GM19099 (cell line): ENCODE data around the gene SENP7.

Source experiments
- POLR2A ChIP-seq: IDR thresholded peaks from 3 replicates; pipeline ENCODE4 v1.6.1; 2011; ENCODE audit warnings: low read depth; ENCODE audit not compliant: insufficient read length; ENCODE audit errors: extremely low read depth

SENP7 gene

DNA sequence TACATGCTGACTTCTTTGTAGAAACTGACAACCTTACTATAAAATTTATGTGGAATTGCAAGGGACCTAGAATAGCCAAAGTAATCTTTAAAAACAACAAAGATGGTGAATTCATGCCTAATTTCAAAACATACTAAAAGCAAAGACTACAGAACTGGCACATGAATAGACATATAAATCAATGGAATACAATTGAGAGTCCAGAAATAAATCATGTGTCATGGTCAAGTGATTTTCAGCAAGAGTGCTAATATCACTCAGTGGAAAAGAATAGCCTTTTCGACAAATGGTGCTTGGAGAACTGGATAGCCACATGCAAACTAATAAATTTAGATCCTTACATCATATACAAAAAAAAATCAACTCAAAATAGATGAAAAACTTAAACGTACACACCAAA is 201.3 kb downstream of the SENP7 start:
- no peak for TF ChIP-seq POLR2A

DNA sequence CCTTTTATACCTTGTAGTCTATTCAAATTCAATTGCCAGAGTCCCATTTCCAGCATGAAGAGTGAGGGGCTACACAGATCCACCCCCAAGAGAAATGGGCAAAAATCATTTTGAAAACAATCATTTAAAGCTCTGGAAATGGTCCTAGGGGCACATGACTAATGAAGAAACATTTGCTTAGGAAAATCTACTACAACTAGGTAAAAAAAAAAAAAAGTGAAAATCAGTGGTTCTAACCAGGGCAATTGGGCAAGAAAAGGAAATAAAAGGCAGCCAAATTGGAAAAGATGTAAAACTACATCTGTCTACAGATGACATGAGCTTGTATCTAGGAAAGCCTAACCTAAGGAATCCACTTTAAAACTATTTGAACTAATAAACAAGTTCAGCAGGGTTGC is 202.0 kb downstream of the SENP7 start:
- no peak for TF ChIP-seq POLR2A

DNA sequence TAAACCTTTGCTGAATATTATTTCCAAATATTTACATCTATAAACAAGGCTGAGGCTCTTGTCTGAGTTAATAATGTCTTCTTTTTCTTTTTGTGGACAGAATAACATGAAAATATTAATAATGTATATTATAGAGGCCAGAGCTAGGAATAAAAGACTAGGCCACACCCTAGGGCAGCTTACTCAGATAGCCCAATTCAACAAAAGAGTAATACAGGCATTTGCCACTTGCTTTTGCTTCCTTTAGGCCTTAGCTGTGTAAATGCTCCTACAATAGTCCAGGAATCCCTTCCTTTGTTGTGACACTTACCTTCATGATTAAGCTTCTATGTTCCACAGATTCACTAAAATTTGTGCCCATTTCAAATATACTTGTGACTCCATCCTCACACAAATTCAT is 209.2 kb downstream of the SENP7 start:
- no peak for TF ChIP-seq POLR2A

DNA sequence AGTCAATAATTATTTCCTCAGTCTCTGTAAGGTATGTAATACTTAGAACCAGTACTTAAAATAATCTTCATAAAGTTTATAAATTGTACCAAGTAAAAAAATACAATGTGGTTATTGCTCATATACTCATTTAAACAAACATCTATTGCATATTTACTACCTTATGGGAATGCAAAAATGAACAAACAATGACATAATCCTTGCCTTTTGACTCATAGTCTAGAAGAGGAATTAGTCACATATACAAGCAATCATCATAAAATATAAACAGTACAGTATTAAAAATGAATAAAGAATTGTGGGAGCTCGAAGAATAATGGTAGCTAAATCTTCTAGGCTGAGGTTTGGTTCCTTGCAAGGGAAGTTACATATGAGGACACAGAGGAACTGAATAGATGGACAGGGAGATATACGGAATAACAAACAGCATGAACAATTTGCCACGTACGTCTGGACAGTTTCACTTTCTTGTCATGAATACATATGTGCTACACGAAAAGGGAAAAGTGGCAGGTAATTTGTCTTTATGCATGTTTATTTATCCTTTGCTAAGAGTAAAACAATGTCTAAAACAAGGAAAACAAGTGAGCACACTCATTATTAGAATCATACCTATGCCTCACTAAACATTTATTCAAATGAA is 209.8 kb downstream of the SENP7 start:
- no peak for TF ChIP-seq POLR2A

DNA sequence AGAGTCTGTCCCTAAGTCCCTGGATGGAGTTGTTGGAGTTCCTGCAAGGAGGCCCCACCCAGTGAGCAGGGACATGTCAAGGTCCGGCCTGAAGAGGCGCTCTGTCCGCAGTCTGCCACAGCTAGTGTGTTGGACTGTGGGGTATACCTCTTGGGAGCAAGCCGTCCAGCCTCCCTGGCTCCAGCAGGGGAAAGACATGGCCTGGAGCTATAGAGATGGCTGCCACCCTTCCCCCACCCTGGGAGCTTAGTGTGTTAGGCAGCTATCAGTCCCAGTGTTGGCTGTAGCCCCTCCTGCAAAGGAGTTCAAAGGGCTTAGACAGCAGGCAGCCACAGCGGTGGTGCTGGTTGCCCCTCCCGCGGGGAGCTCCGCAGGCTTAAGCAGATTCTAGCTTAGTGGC is 212.9 kb downstream of the SENP7 start:
- no peak for TF ChIP-seq POLR2A

DNA sequence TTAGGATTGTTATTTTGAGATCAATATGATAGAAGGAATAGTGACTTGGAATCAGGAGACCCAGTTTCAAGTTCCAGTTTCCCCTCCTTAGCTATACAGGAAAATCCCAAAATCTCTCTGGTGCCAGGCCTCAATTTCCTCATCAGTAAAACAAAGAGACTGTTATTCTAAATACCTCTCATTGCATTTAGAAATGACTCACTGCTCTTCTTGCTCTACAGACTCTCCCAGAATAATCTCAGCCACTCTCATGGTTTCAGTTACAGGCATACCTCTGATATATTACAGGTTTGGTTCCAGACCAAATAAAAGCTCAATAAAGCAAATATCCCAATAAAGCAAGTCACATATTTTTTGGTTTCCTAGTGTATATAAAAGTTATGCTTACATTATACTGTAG is 221.0 kb downstream of the SENP7 start:
- TF ChIP-seq POLR2A, result no peak

DNA sequence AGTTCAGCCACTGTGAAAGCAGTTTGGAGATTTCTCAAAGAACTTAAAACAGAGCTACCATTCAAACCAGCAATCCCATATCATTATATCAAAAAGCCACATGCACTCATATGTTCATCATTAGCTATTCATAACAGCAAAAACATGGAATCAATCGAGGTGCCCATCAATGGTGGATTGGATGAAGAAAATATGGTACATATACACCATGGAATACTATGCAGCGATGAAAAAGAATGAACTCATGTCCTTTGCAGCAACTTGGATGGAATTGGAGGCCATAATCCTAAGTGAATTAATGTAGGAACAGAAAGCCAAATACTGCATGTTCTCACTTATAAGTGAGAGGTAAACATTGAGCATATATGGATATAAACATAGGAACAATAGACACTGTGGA is 224.7 kb downstream of the SENP7 start:
- no peak for TF ChIP-seq POLR2A

DNA sequence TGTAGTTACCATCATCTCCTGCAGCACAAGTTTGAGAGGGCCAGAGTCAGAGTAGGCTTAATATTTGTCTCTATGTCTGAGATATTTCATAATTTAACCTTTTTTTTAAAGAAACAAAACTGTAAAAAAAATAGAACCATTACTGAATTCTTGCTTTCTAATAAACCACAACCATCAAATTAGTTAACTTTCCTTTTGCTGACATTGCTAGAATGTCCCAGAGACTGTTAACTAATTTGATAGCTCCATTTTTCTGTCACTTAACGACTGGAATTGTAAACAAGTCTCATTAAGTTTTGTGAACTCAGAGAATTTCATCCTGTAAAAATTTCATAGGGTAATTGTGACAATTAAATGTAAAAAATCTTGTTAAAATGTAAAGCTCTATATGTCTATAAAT is 228.3 kb downstream of the SENP7 start:
- no peak for TF ChIP-seq POLR2A

DNA sequence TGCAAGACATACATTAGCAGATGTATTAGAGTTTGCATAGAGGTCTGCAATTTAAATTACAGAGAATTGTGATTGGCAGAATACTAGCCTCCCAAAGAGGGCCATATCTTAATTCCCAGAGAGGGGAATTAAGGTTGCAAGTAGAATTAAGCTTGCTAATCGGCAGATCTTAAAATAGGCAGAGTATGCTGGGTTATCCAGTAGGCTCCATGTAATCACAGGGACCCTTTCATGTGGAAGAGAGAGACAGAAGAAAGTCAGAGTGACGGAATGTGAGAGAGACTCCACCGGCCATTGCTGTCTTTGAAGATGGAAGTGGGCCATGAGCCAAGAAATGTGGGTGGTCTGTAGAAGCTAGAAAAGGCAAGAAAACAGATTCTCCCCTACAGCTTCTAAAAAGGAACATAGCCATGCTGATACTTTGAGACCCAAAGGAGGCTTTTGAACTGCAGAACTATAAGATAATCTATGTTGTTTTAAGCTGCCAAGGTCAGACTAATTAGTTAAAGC is 231.4 kb downstream of the SENP7 start:
- TF ChIP-seq POLR2A, result no peak

DNA sequence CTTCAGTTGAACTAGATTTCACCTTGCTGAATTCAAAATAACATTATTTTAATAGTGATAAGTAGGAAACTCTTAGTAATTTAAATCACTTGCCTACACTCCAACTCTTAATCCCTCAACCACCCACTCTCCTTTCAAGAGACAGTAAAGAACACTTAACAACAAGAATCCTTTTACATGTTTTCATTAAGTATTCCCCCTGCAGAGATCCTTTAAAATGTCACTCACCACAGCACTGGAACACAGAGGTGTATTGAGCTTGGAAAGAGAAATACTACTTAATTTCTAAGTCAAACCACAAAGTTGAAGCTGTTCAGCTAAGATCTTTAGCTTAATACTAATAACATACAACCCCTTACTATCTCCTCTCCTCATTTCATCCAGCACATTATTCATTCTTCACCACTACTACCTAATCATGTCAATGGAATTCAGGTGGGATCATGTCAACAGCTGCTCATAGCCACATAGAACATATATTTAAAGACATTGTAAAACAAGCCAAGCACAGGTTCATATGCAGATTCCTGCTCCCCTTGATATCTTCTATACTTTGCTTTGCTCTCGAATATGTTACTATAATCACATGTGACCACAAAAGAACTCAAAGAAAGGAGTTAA is 233.1 kb downstream of the SENP7 start:
- no peak for TF ChIP-seq POLR2A

DNA sequence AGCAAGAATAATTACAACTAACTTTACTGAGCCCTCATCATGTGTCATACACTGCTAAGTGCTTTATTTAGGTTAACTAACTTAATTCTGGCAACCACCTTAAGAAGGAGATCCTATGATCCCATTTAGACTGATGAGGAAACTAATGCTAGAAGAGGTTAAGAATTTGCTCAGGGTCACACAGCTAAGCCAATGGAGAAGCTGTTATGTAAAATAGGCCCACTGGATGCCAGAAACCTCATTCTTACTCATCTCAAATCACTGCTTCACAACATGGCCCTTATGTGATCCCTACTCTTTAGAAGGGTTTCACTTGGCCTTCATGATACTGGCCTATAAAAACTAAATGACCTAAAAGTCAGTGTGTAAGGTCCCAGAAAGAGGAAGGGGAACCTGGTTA is 233.8 kb downstream of the SENP7 start:
- TF ChIP-seq POLR2A, result no peak

DNA sequence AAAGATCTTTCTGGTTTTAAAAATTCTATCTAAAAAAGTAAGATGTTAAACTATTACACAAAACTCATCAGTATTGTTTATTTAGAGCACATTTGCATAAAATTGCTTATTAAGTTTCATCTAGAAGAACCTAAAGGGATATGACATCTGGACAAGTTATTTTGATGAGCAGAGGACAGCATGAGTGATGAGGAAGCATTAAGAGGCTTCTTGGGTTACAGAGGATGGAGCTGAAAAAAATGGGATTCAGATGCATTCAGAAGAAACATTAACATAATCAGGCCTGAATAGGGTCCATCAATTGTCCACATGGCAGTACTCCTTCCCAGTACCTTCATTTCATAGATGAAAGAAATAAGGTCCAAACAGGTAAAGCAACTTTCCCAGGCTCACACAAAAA is 234.3 kb downstream of the SENP7 start:
- TF ChIP-seq POLR2A, result no peak
